ENCODE results near the gene BSG. TPM values are rescaled to one million over a fixed set of nuclear protein-coding genes. Genes with fewer than 3 reads are reported as not detected.

The BSG gene
- total RNA-seq, 1 donor from 2014 or later: 353 TPM

GRCh38 chr19:556611-557382 lies 15.6 kb upstream of the BSG start:
- Mint-ChIP-seq H3K27me3 (ENCODE audit: unreplicated experiment) (peaks cover 5% of the 10 kb centered on the region), H3K36me3 (ENCODE audit: low read depth, unreplicated experiment) (peaks cover 3% of the 10 kb centered on the region)
- DNase-seq (ENCODE audit: low spot score): no peak

GRCh38 chr19:558770-559439 lies 13.5 kb upstream of the BSG start:
- peaks cover 8% of the 10 kb centered on the region for H3K27me3 Mint-ChIP-seq (ENCODE audit: unreplicated experiment)
- H3K4me1 Mint-ChIP-seq (ENCODE audit: unreplicated experiment): no peaks in the 10 kb centered on the region
- H3K36me3 Mint-ChIP-seq (ENCODE audit: low read depth, unreplicated experiment): peaks cover 9% of the 10 kb centered on the region
- TF ChIP-seq CTCF (IDR thresholded peaks at IDR 0.05; ENCODE audit: unreplicated experiment): no peak
- H3K4me3 Mint-ChIP-seq (ENCODE audit: unreplicated experiment): no peak overlapping the region
- no peaks in the 10 kb centered on the region for H3K9me3 Mint-ChIP-seq (ENCODE audit: unreplicated experiment)
- DNase-seq (ENCODE audit: low spot score): no peak
- peak overlapping the region; percentile 57 for H3K27ac Mint-ChIP-seq (ENCODE audit: unreplicated experiment)

More at GRCh38 chr19:556611-557382, 15.6 kb upstream of the BSG start:
- Mint-ChIP-seq H3K4me3 (ENCODE audit: unreplicated experiment) (no peak overlapping the region), H3K27ac (ENCODE audit: unreplicated experiment) (no peak overlapping the region), H3K9me3 (ENCODE audit: unreplicated experiment) (no peaks in the 10 kb centered on the region), H3K4me1 (ENCODE audit: unreplicated experiment) (no peaks in the 10 kb centered on the region)
- TF ChIP-seq CTCF (IDR thresholded peaks at IDR 0.05; ENCODE audit: unreplicated experiment): no peak

GRCh38 chr19:560121-560520 lies 12.3 kb upstream of the BSG start:
- H3K27me3 Mint-ChIP-seq (ENCODE audit: unreplicated experiment): peaks cover 8% of the 10 kb centered on the region
- no peak for TF ChIP-seq CTCF (IDR thresholded peaks at IDR 0.05; ENCODE audit: unreplicated experiment)
- H3K9me3 Mint-ChIP-seq (ENCODE audit: unreplicated experiment): no peaks in the 10 kb centered on the region
- peaks cover 9% of the 10 kb centered on the region for H3K36me3 Mint-ChIP-seq (ENCODE audit: low read depth, unreplicated experiment)
- no peak overlapping the region for H3K27ac Mint-ChIP-seq (ENCODE audit: unreplicated experiment)
- no peak for DNase-seq (ENCODE audit: low spot score)
- H3K4me3 Mint-ChIP-seq (ENCODE audit: unreplicated experiment): no peak overlapping the region
- H3K4me1 Mint-ChIP-seq (ENCODE audit: unreplicated experiment): no peaks in the 10 kb centered on the region

GRCh38 chr19:566403-566802 lies 6.0 kb upstream of the BSG start:
- H3K9me3 Mint-ChIP-seq (ENCODE audit: unreplicated experiment): no peaks in the 10 kb centered on the region
- peaks cover 21% of the 10 kb centered on the region for H3K36me3 Mint-ChIP-seq (ENCODE audit: low read depth, unreplicated experiment)
- H3K4me1 Mint-ChIP-seq (ENCODE audit: unreplicated experiment): peaks cover 10% of the 10 kb centered on the region
- TF ChIP-seq CTCF (IDR thresholded peaks at IDR 0.05; ENCODE audit: unreplicated experiment): no peak
- H3K4me3 Mint-ChIP-seq (ENCODE audit: unreplicated experiment): no peak overlapping the region
- H3K27ac Mint-ChIP-seq (ENCODE audit: unreplicated experiment): no peak overlapping the region
- no peak for DNase-seq (ENCODE audit: low spot score)
- H3K27me3 Mint-ChIP-seq (ENCODE audit: unreplicated experiment): peaks cover 10% of the 10 kb centered on the region

GRCh38 chr19:566844-567243 lies 5.6 kb upstream of the BSG start:
- H3K9me3 Mint-ChIP-seq (ENCODE audit: unreplicated experiment): no peaks in the 10 kb centered on the region
- peaks cover 21% of the 10 kb centered on the region for H3K36me3 Mint-ChIP-seq (ENCODE audit: low read depth, unreplicated experiment)
- no peak for DNase-seq (ENCODE audit: low spot score)
- no peak overlapping the region for H3K27ac Mint-ChIP-seq (ENCODE audit: unreplicated experiment)
- peaks cover 10% of the 10 kb centered on the region for H3K27me3 Mint-ChIP-seq (ENCODE audit: unreplicated experiment)
- TF ChIP-seq CTCF (IDR thresholded peaks at IDR 0.05; ENCODE audit: unreplicated experiment): no peak
- H3K4me1 Mint-ChIP-seq (ENCODE audit: unreplicated experiment): peaks cover 10% of the 10 kb centered on the region
- peak overlapping the region; percentile 16 for H3K4me3 Mint-ChIP-seq (ENCODE audit: unreplicated experiment)
